Stimulated activated CD8-positive, alpha-beta memory T cell treated with anti-CD3 and anti-CD28 coated beads, Interleukin-2, amount 100 ng/mL, for 48 hours (primary cell): ENCODE results near the gene C2.
A peak's percentile ranks its signal among the peaks of the same experiment; 100 is the strongest.

Experiments used
- DNase-seq, 2 donors: peaks; one replicate each; pipeline ENCODE4 v3.0.0-alpha.2; 2020; ENCODE audit warnings: low read depth in 2 of 2

Gene C2

DNA sequence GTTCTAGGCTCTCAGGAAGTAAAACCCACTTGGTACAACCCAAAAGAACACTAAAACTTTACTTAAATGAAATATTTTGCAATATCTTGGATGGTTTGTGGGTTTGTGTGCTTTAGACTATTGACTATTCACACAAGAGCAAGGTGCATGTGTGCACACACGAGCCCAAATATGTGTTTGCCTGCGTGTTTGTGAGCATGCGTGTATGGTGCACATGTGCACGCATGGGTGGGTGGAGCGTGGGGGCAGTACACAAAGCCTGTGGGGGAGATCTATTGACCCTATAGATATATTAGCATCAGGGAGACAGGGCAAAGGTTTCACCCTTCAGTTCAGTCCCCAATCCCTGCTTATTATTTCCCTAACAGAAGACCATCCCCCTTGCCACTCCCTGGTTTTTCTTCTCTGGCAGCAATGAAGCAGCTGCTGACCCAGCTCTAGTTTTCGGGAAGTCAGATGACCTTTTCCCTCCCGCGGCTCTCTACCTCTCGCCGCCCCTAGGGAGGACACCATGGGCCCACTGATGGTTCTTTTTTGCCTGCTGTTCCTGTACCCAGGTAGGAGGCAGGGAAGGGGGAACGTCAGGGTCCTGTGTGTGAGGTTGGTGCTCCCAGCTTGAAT lies at the start of gene C2:
C2 (plus strand) TSS at position 476 of the 621 bp plus-strand sequence; CDS start at position 512, 36 bp downstream.
- no peak for DNase-seq

DNA sequence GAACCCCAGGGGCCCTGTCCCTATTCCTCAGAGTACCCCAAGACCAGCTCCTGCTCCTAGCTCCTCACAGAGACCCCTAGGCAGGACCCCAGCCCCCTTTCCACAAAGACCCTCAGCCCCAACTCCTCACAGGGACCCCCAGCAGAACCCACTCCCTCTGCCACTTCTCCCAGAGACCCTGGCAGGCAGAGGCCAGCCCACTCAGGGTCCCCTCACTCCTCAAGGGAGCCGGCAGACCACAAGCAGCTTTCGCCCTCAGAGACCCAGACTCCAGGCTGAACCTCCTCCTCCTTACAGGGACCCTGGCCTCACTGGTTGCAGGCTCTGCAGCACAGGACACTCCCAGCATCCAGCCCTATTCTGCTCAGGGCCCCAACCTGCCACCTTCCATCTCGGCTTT lies 49.3 kb upstream of the C2 start:
- no peak for DNase-seq

DNA sequence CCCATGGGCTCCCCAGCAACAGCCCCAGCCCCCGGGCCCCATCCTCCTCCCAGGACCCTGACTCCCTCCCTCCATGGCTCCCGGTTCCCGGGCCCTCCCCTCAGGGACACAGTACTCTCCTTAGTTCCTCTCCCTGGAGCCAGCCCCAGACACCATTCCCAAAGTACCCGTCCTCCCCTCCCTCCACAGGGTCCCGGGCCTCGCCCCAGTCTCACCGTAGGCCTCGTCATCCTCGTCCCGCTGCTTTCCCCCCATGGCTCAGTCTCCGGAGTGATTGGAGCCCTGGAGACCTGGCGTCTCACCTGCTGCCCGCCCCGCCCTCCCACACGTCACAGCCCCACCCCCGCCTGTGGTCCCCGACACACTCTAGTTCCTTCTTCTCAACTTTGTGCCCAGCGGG lies 48.8 kb upstream of the C2 start, which contains the start of gene SLC44A4:
SLC44A4 (minus strand) TSS at position 272 of the 400 bp plus-strand sequence; CDS start at position 255, 17 bp downstream.
- DNase-seq, result no peak

DNA sequence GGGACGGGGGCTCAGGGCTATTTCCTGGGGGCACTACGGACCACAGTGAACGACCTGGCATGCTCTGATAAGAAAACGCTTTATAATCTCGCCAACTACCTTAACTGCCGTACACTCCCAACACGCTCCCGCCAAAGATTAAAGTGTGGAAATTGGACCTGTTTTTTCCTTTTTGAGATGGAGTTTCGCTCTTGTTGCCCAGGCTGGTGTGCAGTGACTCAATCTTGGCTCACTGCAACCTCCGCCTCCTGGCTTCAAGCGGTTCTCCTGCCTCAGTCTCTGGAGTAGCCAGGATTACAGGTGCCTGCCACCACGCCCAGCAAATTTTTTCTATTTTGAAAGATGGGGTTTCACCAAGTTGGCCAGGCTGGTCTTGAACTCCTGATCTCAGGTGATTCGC lies 48.4 kb upstream of the C2 start:
- DNase-seq, result no peak

DNA sequence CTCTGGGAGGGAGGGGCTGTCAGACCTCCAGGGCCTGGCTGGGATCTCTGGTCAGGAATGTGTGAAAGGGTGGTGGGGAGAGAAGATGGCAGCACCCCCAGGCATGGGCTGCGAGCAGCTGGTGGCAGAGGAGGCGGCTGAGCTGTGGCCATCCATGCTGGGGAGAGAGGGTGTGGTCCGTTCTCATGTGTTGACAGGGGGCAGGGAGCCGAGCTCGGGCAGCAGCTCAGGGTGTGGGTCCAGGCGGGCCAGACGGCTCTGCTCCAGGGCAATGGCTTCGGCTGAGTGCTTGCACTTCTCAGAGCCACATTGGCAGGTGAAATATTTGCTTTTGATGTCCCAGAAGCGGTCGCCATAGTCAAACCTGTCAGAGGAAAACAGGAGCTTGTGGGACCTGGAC lies 47.6 kb upstream of the C2 start:
- DNase-seq, result no peak

DNA sequence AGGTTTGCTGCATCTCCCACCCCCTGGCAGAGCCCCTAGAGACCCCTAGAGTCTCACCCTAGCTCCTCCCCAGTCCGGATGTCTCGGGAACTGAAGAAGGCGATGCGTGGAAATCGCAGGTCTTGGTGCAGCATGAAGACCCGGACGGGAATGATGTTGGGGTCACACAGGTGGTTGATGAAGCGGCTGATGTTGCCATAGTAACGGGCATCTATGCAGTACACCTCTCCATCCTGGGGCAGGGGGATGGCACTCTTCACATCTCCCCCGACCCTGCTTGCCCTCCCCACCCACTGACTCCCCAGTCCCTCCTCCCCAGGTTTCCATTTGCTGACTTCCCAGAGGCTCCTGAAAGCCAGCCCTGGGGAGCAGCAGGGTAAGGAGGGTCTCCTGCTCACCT lies 46.9 kb upstream of the C2 start:
- DNase-seq, result no peak

DNA sequence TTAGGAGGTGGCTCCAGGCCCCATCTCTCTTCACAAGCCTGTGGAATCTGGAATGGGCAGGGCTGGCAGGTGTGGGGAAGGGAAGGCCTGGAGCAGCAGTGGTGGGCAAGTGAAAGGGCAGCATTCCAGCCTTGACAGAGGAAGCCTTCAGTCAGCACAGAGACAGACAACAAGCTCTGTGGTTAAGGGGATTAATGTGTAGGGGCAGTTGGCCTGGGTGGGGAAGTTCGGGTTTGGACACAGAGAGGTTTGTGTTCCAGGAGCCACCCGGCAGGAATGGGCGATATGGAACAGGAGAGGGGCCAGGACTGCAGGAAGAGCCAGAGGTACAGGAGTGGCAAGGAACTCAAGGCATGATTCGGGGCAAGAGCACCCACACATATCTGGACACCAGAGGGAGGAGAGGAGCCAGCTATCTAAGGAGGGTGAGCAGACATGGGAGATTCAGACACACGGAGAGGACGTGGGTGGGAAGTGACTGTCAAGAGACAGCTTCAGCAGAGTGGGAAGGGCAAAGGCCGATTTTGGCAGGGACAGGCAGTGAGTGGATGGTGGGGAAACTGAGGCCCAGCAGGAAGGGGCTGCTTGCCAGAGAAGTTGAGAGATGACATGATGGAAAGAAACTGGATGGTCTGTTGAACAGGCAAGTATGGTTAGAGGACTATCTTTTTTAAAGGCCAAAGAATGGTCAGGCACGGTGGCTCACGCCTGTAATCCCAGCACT lies 46.2 kb upstream of the C2 start:
- DNase-seq, result no peak

DNA sequence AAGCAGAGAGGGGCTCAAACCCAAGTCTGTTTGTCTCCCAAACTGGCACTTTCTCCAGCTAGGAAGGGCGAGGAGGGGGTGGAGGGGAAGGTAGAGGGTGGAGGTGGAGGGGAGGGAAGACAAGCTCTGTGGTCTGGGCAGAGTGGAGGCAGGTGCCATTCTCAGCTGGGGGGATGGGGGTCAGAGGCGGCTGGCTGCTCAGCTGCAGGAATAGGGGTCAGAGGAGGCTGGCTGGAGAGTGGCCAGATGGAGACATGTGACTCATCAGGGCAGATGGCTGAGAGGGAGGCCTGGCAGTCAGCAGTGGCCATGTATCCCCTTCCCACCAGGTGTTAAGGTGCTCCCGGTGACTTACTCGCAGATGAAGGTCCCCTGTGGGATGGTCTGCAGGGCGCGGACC lies 45.2 kb upstream of the C2 start:
- no peak for DNase-seq

DNA sequence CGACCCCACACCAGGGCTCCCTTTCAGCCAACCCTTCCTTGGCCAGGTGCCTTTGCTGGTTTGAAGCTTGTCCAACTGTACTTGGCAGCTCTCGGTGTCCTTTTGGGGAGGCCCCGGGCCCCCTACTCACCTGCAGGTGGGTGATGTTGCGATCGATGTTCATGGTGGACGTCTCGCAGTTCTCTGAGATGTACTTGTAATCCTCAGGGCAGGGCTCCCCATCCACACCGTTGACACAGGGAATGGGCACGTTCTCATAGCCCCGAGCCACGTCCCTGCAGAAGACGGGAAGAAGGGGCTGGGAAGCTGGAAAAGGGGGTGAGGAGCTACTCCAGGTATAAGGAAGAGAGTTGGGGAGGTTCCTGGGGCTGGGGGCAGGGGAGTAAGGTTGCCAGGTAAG lies 43.8 kb upstream of the C2 start:
- DNase-seq, result no peak

DNA sequence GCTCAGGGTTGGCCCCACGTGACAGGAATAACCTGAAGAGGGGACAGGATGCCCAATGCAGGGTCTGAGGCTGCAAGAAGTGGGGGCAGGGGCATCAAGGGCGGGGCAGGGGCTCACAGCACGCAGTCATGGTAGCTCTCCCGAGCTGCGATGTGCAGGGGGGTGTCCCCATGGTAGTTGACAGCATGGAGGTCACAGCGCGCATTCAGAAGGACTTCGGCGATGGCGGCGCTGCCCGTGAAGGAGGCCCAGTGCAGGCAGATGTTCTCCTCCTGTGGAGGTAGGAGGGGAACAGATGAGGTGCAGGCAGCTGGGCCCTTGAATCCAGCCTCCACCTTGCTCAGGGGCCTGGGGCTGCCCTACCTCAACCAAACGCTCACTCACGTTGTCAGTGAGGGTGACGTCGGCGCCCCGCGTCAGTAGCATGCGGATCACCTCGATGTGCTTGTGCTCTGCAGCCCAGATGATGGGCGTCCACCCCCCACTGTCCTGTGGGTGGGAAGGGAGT lies 42.9 kb upstream of the C2 start:
- no peak for DNase-seq

DNA sequence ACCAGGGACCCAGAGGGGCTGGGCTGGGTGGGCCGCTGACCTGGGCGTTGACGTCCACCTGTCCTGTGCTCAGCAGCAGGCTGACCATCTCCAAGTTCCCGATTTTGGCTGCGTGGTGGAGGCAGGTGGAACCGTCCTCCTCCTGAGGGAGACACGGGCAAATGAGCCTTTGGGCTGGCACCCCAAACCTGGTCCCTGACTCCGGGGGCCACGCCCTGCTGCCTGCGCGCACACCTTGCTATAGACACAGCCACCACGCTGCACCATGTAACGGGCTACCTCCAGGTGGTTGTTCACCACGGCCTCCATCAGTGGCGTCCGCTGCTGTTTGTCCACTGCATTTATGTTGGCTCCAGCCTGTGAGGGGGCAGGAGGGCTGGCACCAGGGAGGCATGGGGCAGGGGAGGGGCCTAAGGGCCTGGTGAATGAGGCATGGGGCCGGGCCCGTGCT lies 41.0 kb upstream of the C2 start:
- DNase-seq, result no peak

DNA sequence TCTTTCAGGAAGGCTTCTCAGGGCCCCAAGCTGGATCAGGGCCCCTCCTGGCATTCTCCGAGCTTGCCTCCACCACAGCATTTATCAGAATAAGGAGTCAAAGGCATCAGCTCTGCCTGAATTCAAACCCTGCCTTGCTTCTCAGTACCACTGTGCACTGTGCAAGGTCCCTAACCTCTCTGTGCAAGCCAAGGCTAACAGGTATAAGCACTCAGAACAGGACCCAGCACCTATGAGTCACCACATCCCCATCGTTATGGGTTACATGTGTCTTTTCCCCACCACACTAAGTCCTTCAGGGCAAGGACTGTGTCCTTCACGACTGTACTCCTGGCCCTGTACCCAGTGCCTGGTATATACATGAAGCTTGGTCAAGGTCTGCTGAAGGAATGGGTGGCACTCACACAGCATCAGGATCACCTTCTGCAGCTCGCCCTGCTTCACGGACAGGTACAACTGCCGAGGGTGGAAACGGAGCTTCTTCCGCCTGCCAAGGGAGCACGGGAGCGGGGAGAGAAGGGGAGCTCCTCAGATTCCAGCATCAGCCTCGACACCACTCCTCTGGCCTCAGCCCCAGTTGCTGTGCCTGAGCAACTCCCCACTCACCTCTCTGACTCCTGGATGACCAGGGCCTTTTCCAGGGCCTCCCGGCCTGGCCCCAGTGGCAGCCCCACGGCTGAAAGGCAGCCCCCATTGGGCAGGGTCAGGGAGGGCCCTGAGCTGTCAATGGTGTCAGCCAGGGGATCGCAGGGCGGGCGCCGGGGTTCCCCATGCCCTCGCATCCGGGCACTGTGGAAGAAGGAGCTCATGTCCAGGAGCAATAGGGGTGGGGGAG lies 40.1 kb upstream of the C2 start:
- DNase-seq, result no peak

DNA sequence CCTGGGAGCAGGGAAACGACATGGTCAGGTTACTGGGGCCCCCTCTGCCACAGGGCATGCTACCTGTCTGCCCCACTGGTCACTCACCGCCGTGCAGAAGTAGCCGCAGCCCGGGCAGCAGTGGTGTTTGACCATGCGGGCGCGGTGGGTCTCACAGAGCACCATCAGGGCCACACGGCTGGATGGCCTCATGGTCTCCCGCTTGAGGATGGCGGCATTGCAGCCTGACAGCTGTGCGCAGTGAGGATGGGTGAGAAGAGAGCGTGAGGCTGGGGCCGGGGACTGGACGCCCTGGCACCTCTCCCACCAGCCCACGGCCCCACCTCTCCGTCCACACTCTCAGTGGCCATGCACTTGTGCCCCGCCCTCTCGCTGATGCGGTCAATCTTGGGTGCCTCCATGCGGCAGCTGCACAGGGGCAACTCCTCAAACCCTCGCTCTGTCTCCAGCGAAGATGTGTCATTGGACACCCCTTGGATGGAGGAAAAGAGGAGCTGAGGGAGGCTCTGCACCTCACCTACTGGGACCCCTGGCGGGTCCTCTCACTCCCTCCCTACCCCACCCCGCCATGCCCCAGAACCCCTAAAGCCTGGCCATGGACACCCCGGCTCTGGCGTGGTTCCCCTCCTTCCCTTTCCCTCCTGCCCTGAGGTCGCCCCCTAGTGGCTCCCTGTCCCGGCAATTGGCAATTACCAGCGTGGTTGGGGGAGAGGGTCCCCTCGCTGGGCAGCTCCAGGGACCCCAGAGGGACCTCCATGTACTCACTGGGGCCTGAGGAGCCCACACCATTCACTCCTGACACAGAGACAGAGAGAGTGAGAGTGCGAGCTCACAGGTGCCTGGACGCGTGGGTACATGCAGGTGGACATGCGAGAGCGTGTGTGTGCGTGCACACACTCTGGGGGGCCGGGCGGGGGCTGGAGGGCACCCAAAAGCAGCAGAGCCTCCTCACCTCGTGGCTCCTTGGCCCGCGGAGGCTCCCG lies 39.0 kb upstream of the C2 start:
- DNase-seq, result peak in 1 of 2 donors; percentile 40

DNA sequence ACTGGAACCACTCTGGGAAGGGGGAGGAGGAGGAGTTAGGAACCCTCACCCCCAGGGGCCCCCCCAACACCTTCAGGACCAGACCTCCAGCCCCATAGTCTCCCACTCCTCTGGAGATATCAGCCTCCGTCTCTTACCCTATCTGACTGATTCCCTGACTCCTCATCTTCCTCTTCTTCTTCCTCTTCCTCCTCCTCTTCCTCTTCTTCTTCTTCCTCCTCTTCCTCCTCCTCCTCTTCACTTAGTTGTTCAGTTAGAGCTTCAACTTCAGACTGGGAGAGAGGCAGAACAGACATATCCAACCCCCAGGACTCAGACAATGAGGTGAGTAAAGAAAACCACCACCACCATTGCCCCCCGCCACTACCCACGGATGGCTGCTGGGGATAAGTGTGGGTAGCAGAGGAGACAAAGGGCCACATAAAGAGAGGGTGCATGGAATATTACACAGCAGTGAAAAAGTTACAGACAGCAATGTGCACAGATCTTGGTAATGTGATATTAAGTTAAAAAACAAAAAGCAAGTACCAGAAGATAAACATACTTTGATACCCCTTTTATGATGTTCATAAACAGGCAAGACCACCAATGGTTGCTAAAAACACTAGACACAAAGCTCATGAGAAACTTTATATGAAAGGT lies 38.1 kb upstream of the C2 start:
- DNase-seq, result no peak

DNA sequence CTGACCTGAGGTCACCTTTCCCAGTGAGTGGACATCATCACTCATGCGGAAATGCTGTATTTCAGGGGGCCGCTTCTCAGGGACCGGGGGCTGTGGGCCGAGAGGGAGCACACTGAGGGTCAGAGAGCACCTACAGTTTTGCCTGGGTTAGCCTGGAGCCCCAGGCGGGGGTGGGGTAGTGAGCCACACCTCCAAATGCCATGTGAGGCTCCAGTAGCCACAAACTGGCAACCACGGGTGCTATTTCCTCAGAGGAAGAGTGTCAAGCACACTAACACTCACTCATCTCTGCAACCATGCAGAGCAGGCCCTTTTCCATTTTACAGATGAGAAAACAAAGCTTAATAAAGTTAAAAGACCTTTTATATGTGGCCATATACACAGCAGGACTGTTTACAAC lies 34.7 kb upstream of the C2 start:
- DNase-seq, result no peak

DNA sequence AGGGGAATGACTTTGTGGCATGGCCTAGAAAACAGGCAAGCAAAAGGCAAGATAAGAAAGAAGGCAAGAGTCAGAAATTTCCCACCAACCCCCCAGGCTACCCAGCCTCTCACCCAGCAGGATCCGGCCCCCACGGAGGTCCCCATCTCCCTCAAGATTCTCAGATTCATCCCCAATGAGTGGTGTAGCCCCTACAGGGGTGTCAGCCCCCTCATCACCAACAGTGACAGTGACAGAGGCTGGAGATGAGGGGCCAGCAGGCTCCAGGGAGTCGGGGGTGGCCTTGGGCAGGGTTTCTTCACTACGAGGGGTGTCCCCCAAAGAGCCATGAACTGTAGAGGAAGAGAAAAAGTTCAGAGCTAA lies 31.0 kb upstream of the C2 start:
- DNase-seq, result no peak

DNA sequence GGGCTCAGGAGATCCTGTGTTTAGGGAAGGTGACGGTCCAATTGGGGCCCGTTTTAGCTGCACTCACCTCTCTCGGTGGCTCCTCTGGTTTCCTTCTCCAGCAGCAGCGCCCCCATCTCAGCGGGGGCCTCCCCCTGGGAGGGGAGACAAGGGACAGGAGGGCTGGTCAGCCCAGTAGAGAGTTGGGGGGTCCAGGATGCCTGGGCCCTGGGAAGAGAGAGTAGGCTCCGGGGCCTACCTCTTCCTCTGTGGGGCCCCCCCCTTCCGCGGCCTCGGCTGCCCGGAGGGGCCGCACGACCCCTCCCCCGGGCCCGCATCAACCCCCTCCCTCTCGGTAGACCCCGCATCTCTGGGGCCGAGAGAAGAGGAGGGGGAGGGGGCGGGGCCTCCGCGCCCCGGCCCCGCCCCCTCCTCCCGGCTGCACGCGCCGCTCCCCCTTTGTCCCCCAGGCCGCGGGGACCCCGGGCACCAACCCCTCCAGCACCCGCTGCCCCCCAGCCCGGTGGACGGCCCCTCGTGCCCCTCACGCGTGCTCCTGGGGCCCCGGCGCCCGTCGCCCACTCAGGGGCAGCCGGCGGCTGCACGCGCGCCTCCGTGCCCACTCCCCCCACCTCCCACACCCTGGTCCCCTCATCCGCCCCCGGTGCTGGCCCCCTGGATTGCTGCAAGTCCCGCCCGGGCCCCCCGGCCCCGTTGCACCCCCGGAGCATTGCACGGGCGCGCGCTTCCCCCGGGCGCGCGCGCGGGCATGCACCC lies 30.5 kb upstream of the C2 start:
- DNase-seq, result no peak

DNA sequence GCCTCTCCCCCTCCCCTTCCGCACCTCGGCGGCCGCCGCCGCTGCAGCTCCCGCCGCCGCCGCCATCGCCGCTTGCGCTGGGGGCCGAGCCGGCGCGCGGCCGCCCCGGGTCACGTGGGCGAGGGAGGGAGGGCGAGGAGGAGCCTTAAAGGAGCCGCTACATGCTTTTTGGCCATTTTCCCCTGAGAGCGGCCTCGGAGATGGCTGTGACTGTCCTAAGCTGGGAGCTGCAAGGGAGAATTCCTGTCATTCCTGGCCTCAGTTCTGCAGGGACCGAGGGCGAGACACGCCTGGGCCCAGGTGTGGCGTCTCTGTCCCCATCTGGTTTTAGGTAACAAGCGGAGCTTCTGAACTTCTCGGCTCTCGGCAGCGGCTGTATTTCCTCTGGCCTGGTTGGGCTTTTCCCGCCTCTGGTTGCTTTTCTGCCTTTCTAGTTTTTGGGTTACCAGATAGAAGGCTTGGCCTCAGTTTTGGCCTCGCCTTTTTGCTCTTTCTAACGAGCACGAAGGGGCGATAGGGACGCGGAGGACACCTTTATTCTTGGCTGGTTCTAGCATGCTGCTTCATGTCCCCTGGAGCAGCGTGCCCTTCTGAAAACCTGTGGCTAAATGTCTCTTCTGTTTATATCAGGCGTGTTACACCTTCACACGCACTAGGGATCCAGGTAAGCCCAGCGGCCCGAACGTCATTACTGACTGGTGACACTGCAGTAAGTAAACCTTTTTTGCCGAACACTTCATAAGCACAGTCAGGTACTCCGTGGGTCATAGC lies 29.7 kb upstream of the C2 start, which contains the start of gene EHMT2:
EHMT2 (minus strand) TSS at position 87 of the 771 bp plus-strand sequence; CDS start at position 66, 21 bp downstream.
- peak; percentile 78 to 81 for DNase-seq

DNA sequence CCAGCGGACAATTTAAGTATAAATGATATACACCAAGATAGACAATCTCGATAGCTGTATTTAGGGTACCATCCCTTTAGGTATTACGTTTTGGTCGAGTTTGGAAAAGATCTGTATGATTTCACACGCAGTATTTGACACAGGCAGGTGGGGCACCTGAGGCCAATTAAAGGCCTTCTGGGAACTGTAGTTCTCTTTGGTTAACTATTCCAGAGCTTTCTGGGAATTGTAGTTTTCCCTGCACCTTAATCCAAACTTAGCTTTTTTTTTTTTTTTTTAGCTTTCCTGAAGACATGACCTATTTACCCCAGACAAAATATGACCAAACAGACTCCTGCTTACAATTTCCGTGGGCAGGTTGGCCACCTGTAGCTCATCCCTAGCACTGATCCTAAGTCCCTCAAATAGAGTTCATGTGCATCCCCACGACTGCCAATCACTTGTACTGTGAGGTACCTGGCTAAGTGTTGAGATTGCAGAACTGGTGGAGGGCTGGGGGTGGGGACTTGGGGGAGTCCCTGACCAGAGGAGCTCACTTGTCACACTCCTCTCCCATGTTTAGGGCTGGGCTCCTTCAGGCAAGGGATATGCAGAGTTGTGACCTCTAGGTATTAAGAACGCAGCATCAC lies 29.0 kb upstream of the C2 start:
- no peak for DNase-seq
